ENCODE data around the gene LGALS3BP. TPM values are rescaled to one million over a fixed set of nuclear protein-coding genes. Genes with fewer than 3 reads are reported as not detected.

The LGALS3BP gene
- total and polyA plus RNA-seq, 2 of the 13 experiments (the other 11 are each of a cell fraction or from before 2014, with no cell fraction given), result 137 to 332 TPM

- TF ChIP-seq ZNF281 (CRISPR knock-in tag; IDR thresholded peaks at IDR 0.05; ENCODE audit: borderline replicate concordance) (no peak), PITX1 (CRISPR knock-in tag; IDR thresholded peaks at IDR 0.05) (no peak), HOXA7 (CRISPR knock-in tag; IDR thresholded peaks at IDR 0.05) (no peak), MTF1 (CRISPR knock-in tag; IDR thresholded peaks at IDR 0.05) (no peak), ZNF496 (CRISPR knock-in tag; IDR thresholded peaks at IDR 0.05; ENCODE audit: insufficient replicate concordance) (no peak), ZBTB37 (CRISPR knock-in tag; IDR thresholded peaks at IDR 0.05) (no peak), DR1 (CRISPR knock-in tag; IDR thresholded peaks at IDR 0.05) (no peak), ZNF101 (CRISPR knock-in tag; IDR thresholded peaks at IDR 0.05; ENCODE audit: borderline replicate concordance, low read depth) (no peak), FOXK2 (IDR thresholded peaks at IDR 0.05) (peak; percentile 77), HNF4A (CRISPR knock-in tag; IDR thresholded peaks at IDR 0.05) (no peak), ZNF749 (CRISPR knock-in tag; IDR thresholded peaks at IDR 0.05; ENCODE audit: borderline replicate concordance) (no peak), PAWR (CRISPR knock-in tag; IDR thresholded peaks at IDR 0.05; ENCODE audit: borderline replicate concordance) (no peak), KDM5B (CRISPR knock-in tag; IDR thresholded peaks at IDR 0.05; ENCODE audit: borderline replicate concordance) (peak; percentile 8; the same call in 1 of the 2 replicates), DNMT3B (CRISPR knock-in tag; conservative IDR thresholded peaks at IDR 0.05) (peak; percentile 68; the same call in 1 of the 2 replicates), MXD1 (CRISPR knock-in tag; IDR thresholded peaks at IDR 0.05) (no peak), GATA4 (IDR thresholded peaks at IDR 0.05; ENCODE audit: borderline replicate concordance, low read depth) (no peak)
- TF ChIP-seq, protein P1, sequence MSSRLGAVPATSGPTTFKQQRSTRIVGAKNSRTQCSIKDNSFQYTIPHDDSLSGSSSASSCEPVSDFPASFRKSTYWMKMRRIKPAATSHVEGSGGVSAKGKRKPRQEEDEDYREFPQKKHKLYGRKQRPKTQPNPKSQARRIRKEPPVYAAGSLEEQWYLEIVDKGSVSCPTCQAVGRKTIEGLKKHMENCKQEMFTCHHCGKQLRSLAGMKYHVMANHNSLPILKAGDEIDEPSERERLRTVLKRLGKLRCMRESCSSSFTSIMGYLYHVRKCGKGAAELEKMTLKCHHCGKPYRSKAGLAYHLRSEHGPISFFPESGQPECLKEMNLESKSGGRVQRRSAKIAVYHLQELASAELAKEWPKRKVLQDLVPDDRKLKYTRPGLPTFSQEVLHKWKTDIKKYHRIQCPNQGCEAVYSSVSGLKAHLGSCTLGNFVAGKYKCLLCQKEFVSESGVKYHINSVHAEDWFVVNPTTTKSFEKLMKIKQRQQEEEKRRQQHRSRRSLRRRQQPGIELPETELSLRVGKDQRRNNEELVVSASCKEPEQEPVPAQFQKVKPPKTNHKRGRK (CRISPR knock-in tag; IDR thresholded peaks at IDR 0.05), result no peak; the same call in 1 of the 2 replicates
- TF ChIP-seq, protein P2, sequence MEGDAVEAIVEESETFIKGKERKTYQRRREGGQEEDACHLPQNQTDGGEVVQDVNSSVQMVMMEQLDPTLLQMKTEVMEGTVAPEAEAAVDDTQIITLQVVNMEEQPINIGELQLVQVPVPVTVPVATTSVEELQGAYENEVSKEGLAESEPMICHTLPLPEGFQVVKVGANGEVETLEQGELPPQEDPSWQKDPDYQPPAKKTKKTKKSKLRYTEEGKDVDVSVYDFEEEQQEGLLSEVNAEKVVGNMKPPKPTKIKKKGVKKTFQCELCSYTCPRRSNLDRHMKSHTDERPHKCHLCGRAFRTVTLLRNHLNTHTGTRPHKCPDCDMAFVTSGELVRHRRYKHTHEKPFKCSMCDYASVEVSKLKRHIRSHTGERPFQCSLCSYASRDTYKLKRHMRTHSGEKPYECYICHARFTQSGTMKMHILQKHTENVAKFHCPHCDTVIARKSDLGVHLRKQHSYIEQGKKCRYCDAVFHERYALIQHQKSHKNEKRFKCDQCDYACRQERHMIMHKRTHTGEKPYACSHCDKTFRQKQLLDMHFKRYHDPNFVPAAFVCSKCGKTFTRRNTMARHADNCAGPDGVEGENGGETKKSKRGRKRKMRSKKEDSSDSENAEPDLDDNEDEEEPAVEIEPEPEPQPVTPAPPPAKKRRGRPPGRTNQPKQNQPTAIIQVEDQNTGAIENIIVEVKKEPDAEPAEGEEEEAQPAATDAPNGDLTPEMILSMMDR (CRISPR knock-in tag; IDR thresholded peaks at IDR 0.05), result no peak
- TF ChIP-seq, protein P3, sequence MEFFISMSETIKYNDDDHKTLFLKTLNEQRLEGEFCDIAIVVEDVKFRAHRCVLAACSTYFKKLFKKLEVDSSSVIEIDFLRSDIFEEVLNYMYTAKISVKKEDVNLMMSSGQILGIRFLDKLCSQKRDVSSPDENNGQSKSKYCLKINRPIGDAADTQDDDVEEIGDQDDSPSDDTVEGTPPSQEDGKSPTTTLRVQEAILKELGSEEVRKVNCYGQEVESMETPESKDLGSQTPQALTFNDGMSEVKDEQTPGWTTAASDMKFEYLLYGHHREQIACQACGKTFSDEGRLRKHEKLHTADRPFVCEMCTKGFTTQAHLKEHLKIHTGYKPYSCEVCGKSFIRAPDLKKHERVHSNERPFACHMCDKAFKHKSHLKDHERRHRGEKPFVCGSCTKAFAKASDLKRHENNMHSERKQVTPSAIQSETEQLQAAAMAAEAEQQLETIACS (CRISPR knock-in tag; IDR thresholded peaks at IDR 0.05), result no peak
Observed at GRCh38 chr17:78933025-78933958, 46.4 kb downstream of the LGALS3BP start (continued).

All from HepG2 (cell line).